ENCODE results near the gene PHKB.
"Not testable (repeated sequence)": the region's sequence is repeated elsewhere in the genome, so short reads cannot be mapped to it uniquely, and the experiment has no call there.

PHKB gene

DNA sequence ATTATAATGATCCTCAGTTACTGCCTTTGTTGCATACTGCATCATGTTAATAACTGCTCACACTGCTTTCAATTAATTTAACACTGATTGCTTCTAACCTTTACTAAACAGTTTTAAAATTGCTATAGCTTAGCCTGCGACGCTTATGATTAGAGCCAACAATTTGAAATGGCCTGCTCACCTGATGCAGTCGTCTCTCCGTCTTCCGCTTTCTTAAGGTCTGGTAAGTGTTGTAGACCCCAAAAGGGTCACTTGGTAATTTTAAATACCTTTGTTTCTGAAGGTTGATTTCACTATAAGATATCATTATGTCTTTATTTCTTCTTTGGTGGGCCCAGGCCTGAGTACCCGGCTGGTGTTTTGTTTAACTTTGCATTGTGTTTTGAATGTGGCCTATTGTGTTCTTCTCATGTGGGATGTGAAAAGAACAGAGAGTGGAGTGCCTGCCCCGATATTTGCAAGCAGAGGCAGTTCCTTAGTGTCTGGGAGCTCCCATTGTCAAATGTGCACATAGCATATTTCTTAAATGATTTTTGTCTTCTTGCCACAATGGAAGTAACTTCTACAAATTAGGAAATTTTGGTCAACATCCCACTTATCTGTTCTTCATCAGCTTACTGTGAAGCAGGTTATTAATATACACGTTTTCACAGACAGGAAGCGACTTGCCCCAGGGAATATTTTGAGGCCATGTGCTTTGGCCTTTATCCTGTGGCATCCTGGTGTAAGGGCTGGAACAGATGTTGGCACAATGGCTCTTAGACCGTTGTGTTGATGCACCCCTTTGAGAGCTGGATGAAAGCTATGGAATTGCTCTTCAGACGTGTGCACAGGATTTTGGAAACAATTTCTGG is 2.9 kb downstream of the PHKB start:
- H3K4me3 ChIP-seq (ENCODE audit: low read depth, low read length): no peak overlapping the region
- TF ChIP-seq CTCF (IDR thresholded peaks at IDR 0.05; ENCODE audit: low read depth, low read length): no peak

GRCh38 chr16:47465919-47466630 is 4.9 kb downstream of the PHKB start:
- TF ChIP-seq CTCF (IDR thresholded peaks at IDR 0.05; ENCODE audit: low read depth, low read length): no peak
- no peak overlapping the region for H3K4me3 ChIP-seq (ENCODE audit: low read depth, low read length)

DNA sequence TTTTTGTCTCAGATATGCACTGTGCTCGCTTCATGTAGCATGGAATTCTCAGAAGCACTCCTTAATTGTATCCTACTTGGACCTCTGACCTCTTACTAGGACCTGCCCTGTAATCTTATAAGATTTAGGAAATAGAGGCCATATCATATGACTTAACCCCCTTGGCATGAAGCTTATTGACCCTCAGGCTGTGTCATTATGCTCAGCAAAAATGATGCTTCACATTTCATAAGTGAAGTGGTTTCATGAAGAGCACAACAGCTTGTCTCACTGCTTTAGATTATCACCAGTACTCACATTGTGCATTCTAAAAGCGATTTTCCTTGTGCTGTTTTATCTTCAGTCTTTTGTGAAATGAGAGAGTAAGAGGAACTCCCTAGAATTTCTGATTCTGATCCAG is 6.4 kb downstream of the PHKB start:
- TF ChIP-seq CTCF (IDR thresholded peaks at IDR 0.05; ENCODE audit: low read depth, low read length): no peak
- H3K4me3 ChIP-seq (ENCODE audit: low read depth, low read length): no peak overlapping the region

DNA sequence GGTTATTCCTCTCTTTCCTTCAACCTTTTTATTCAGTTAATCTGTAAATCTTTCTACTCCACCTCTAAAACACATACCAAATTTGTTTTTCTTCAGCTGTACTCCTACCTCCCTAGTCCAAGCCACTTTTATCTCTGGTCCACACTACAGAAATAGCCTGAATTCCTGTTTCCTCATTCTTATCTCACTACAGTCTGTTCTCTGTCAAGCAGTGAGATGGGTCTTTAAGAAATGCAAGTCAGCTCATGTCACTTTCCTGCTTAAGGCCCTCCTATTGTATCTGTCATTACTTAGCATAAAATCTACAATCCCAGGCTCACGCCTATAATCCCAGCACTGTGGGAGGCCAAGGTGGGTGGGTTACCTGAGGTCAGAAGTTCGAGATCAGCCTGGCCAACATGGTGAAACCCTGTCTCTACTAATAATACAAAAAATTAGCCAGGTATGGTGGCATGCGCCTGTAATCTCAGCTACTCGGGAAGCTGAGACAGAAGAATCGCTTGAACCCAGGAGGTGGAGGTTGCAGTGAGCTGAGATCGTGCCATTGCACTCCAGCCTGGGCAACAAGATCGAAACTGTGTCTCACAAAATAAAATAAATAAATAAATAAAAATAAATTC is 7.0 kb downstream of the PHKB start:
- not testable (repeated sequence) for H3K4me3 ChIP-seq (ENCODE audit: low read depth, low read length)

- no peak overlapping the region for H3K4me3 ChIP-seq (ENCODE audit: low read depth, low read length)
- TF ChIP-seq CTCF (IDR thresholded peaks at IDR 0.05; ENCODE audit: low read depth, low read length): no peak
Measured at GRCh38 chr16:47469227-47469626, 8.1 kb downstream of the PHKB start.

DNA sequence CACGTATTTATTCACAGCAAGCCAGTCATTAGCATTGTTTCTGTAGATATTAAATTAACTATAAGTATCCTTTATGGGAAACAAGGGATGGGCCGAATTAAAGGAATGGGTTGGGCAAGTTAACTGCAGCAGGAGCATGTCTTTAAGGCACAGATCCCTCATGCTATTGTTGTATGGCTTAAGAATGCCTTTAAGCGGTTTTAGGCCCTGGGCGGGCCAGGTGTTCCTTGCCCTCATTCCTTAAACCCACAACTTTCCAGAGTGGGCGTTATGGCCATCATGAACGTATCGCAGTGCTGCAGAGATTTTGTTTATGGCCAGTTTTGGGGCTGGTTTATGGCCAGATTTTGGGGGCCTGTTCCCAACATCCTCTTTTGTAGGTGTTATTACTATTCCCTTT is 9.1 kb downstream of the PHKB start:
- no peak for TF ChIP-seq CTCF (IDR thresholded peaks at IDR 0.05; ENCODE audit: low read depth, low read length)

DNA sequence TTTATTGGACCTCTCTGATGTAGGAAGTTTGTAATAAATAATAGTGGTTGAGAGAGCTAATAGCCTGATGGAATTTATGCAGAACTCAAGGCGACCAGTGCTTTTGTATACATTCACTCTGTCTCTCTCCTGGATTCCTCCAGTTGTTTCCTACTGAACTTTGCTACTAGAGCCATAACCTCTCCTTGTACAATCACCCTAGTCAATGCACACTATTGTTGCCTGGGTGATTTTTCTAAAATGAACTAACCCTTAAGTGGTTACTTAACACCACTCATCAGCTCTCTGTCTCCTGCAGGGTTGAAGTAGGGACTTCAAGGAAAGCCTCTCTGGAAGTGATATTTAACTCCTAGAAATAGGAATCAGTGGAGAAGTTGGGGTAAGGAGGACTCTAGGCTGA is 9.7 kb downstream of the PHKB start:
- H3K4me3 ChIP-seq (ENCODE audit: low read depth, low read length): no peak overlapping the region
- no peak for TF ChIP-seq CTCF (IDR thresholded peaks at IDR 0.05; ENCODE audit: low read depth, low read length)

More for the DNA sequence above, 9.1 kb downstream of the PHKB start:
- H3K4me3 ChIP-seq (ENCODE audit: low read depth, low read length): no peak overlapping the region

DNA sequence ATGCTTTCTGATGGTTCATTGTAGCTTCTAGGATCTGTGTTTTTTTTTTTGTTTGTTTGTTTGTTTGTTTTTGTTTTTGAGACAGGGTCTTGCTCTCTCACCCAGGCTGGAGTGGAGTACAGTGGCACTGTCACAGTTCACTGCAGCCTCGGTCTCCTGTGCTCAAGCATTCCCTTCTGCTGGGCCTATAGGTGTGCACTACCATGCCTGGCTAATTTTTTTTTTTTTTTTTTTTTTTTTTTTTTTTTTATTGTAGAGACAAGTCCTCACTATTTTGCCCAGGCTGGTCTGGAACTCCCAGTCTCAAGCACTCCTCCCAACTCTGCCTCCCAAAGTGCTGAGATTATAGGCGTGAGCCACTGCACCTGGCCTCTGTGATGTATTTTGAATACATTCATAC is 11.9 kb downstream of the PHKB start:
- not testable (repeated sequence) for H3K4me3 ChIP-seq (ENCODE audit: low read depth, low read length)
